MM.1S (cell line): ENCODE results near the gene SLC25A39.
"Not testable (repeated sequence)": the region's sequence is repeated elsewhere in the genome, so short reads cannot be mapped to it uniquely, and the experiment has no call there.

ENCODE experiments used
- DNase-seq: peaks from one replicate; pipeline ENCODE4 v3.0.0-alpha.2; 2015
- H2AFZ ChIP-seq: fragments of 300-600 bp; sonication (generic); 2 replicates; pipeline ENCODE4 v1.6.0; 2016; ENCODE audit warnings: antibody characterized with exemption, low read length
- H3F3A ChIP-seq: fragments of 300-600 bp; sonication (generic); 2 replicates; pipeline ENCODE4 v1.6.1; 2016; ENCODE audit warnings: mild to moderate bottlenecking, antibody characterized with exemption, low read length, moderate library complexity, mixed read lengths; ENCODE audit not compliant: insufficient read depth
- H3K27ac ChIP-seq: fragments of 300-600 bp; sonication (generic); 2 replicates; pipeline ENCODE4 v1.5.1; 2016; ENCODE audit warnings: mild to moderate bottlenecking, low read length
- H3K27me3 ChIP-seq: fragments of 300-600 bp; sonication (generic); replicated peaks from 2 replicates; pipeline ENCODE4 v1.6.0; 2016; ENCODE audit warnings: low read length; ENCODE audit not compliant: insufficient read depth
- H3K36me3 ChIP-seq: fragments of 300-600 bp; sonication (generic); replicated peaks from 2 replicates; pipeline ENCODE4 v1.6.1; 2016; ENCODE audit warnings: mild to moderate bottlenecking, low read length, mixed read lengths; ENCODE audit not compliant: insufficient read depth
- H3K4me1 ChIP-seq: fragments of 300-600 bp; sonication (generic); 2 replicates; pipeline ENCODE4 v1.6.1; 2016; ENCODE audit warnings: low read length, mixed read lengths
- H3K4me2 ChIP-seq: fragments of 300-600 bp; sonication (generic); 2 replicates; pipeline ENCODE4 v1.6.0; 2016; ENCODE audit warnings: low read depth, low read length
- H3K4me3 ChIP-seq: fragments of 300-600 bp; sonication (generic); 2 replicates; pipeline ENCODE4 v1.5.1; 2016; ENCODE audit warnings: low read length, mixed read lengths
- H3K79me2 ChIP-seq: fragments of 300-600 bp; sonication (generic); 2 replicates; pipeline ENCODE4 v1.6.1; 2016; ENCODE audit warnings: mixed run types, low read length, mixed read lengths
- H3K9ac ChIP-seq: fragments of 300-600 bp; sonication (generic); 2 replicates; pipeline ENCODE4 v1.6.1; 2016; ENCODE audit warnings: low read length, mixed read lengths
- H3K9me2 ChIP-seq: fragments of 300-600 bp; sonication (generic); replicated peaks from 2 replicates; pipeline ENCODE4 v1.6.1; 2016; ENCODE audit warnings: mild to moderate bottlenecking, low read length, mixed read lengths; ENCODE audit not compliant: insufficient read depth
- H3K9me3 ChIP-seq: fragments of 300-600 bp; sonication (generic); replicated peaks from 2 replicates; pipeline ENCODE4 v1.6.1; 2016; ENCODE audit warnings: mild to moderate bottlenecking, low read length, mixed read lengths; ENCODE audit not compliant: insufficient read depth
- H4K20me1 ChIP-seq: fragments of 300-600 bp; sonication (generic); 2 replicates; pipeline ENCODE4 v1.6.1; 2016; ENCODE audit warnings: mild to moderate bottlenecking, low read length, moderate library complexity, mixed read lengths; ENCODE audit not compliant: insufficient read depth
- EZH2 ChIP-seq: fragments of 300-600 bp; sonication (generic); optimal IDR thresholded peaks from 2 replicates; pipeline ENCODE3; 2017; ENCODE audit warnings: low read depth, mild to moderate bottlenecking, antibody characterized with exemption, low read length, mixed read lengths
- EZH2phosphoT487 ChIP-seq: fragments of 300-600 bp; sonication (generic); IDR thresholded peaks from 2 replicates; pipeline ENCODE4 v1.6.1; 2018; ENCODE audit warnings: antibody characterized with exemption, low read length
- TF ChIP-seq, protein P1 (sequence below): fragments of 300-600 bp; sonication (generic); IDR thresholded peaks from 2 replicates; pipeline ENCODE4 v1.5.1; 2016; ENCODE audit warnings: antibody characterized with exemption, low read length, mixed read lengths

The SLC25A39 gene, protein sequence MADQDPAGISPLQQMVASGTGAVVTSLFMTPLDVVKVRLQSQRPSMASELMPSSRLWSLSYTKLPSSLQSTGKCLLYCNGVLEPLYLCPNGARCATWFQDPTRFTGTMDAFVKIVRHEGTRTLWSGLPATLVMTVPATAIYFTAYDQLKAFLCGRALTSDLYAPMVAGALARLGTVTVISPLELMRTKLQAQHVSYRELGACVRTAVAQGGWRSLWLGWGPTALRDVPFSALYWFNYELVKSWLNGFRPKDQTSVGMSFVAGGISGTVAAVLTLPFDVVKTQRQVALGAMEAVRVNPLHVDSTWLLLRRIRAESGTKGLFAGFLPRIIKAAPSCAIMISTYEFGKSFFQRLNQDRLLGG

DNA sequence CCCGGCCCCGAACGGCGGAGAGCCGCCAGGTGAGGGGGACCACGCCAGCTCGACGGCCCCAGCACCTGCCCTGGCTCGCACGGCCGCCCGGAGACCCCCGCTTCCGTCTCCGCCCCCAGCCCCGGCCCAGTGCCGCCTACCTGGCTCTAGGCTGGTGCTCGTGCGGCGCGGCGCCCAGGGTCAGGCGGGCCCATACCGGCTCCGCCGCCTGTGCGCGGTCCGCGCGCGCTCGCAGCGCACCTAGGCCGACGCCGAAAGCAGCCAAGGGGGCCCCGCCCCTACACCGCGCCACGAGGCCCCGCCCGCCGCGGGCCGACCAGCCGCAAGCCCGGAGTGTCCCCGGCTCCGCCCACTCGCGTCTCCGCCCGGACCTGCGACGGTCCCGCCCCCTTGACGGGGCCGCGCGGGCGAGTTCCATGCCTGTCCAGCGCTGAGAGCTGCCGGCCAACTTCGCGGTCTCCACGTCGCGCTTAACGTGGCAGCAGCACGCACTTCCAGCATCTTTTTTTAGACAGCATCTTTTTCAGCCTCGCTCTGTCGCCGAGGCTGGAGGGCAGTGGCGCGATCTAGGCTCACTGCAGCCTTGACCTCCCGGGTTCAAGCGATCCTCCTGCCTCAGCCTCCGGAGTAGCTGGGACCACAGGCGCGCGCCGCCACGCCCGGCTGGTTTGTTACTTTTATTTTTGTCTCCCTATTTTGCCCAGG, at the start of gene SLC25A39:
SLC25A39 (minus strand) TSS at position 253 of the 705 bp plus-strand sequence. CDS start 1,261 bp downstream, outside the sequence.
- peak; percentile 95 for DNase-seq
- H3F3A ChIP-seq, result peaks cover 21% of the 10 kb centered on the region
- H3K9ac ChIP-seq, result peak within 1 kb of the TSS; percentile 91
- no peaks in the 10 kb centered on the region; the same call in 1 of the 2 replicates for H3K36me3 ChIP-seq
- peaks cover 3% of the 10 kb centered on the region; the same call in 1 of the 2 replicates for H3K4me1 ChIP-seq
- H3K27ac ChIP-seq, result peak within 1 kb of the TSS; percentile 98
- peak within 1 kb of the TSS; percentile 99 for H3K4me2 ChIP-seq
- no peaks in the 10 kb centered on the region for H4K20me1 ChIP-seq
- peak within 1 kb of the TSS; percentile 64 for H2AFZ ChIP-seq
- no peaks in the 10 kb centered on the region for H3K9me3 ChIP-seq
- peaks cover 22% of the 10 kb centered on the region for H3K79me2 ChIP-seq
- no peaks in the 10 kb centered on the region for H3K9me2 ChIP-seq
- H3K4me3 ChIP-seq, result peak within 1 kb of the TSS; percentile 100
- TF ChIP-seq, protein P1, sequence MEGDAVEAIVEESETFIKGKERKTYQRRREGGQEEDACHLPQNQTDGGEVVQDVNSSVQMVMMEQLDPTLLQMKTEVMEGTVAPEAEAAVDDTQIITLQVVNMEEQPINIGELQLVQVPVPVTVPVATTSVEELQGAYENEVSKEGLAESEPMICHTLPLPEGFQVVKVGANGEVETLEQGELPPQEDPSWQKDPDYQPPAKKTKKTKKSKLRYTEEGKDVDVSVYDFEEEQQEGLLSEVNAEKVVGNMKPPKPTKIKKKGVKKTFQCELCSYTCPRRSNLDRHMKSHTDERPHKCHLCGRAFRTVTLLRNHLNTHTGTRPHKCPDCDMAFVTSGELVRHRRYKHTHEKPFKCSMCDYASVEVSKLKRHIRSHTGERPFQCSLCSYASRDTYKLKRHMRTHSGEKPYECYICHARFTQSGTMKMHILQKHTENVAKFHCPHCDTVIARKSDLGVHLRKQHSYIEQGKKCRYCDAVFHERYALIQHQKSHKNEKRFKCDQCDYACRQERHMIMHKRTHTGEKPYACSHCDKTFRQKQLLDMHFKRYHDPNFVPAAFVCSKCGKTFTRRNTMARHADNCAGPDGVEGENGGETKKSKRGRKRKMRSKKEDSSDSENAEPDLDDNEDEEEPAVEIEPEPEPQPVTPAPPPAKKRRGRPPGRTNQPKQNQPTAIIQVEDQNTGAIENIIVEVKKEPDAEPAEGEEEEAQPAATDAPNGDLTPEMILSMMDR, result no peak
- TF ChIP-seq EZH2 (no peak), EZH2phosphoT487 (no peak)
- H3K27me3 ChIP-seq, result no peaks in the 10 kb centered on the region

DNA sequence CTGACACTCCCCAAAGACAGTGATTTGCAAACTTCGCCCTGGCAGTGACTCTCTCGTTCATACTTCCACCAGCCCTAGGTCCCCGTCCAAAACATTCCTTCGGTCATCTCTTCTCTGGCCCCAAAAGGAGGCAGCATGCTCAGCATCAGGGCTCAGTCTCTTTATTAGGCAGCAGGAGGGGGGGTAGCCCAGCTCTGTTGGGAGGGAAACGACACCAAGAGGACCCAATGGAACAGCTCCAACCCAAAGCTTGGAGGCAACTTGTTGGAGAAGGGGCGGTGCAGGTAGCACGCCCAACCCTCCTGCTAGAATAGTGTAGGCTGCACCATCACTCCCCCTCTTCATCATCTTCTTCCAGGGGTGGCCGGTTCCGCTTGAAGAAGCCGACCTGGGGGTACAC, 47.4 kb upstream of the SLC25A39 start:
- Histone ChIP-seq H3K9ac (no peak overlapping the region), H3K9me2 (no peaks in the 10 kb centered on the region), H2AFZ (no peak overlapping the region), H3K36me3 (no peaks in the 10 kb centered on the region), H3K27ac (no peak overlapping the region), H3K4me3 (no peak overlapping the region), H3K79me2 (no peaks in the 10 kb centered on the region), H3K27me3 (peaks cover 26% of the 10 kb centered on the region), H3K4me1 (no peaks in the 10 kb centered on the region), H3K9me3 (no peaks in the 10 kb centered on the region), H3F3A (no peaks in the 10 kb centered on the region), H3K4me2 (no peak overlapping the region), H4K20me1 (no peaks in the 10 kb centered on the region)
- no peak for DNase-seq
- TF ChIP-seq, protein P1, result no peak
- TF ChIP-seq EZH2, result no peak
- no peak for TF ChIP-seq EZH2phosphoT487

DNA sequence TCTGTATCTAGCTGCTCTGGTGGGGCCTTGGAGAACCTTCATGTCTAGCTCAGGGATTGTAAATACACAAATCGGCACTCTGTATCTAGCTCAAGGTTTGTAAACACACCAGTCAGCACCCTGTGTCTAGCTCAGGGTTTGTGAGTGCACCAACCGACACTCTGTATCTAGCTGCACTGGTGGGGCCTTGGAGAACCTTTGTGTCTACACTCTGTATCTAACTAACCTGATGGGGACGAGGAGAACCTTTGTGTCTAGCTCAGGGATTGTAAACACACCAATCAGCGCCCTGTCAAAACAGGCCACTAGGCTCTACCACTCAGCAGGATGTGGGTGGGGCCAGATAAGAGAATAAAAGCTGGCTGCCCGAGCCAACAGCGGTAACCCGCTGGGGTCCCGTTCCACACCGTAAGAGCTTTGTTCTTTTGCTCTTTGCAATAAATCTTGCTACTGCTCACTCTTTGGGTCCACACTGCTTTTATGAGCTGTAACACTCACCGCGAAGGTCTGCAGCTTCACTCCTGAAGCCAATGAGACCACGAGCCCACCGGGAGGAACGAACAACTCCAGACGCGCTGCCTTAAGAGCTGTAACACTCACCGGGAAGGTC, 44.9 kb upstream of the SLC25A39 start:
- H3K36me3 ChIP-seq, H3K9me3 ChIP-seq, H3K4me3 ChIP-seq, H3K9ac ChIP-seq, H3K79me2 ChIP-seq, H3K4me1 ChIP-seq, H3F3A ChIP-seq, H4K20me1 ChIP-seq, H3K4me2 ChIP-seq, H3K9me2 ChIP-seq, H2AFZ ChIP-seq, DNase-seq, H3K27ac ChIP-seq: not testable (repeated sequence)
- H3K27me3 ChIP-seq, result peaks cover 47% of the 10 kb centered on the region

DNA sequence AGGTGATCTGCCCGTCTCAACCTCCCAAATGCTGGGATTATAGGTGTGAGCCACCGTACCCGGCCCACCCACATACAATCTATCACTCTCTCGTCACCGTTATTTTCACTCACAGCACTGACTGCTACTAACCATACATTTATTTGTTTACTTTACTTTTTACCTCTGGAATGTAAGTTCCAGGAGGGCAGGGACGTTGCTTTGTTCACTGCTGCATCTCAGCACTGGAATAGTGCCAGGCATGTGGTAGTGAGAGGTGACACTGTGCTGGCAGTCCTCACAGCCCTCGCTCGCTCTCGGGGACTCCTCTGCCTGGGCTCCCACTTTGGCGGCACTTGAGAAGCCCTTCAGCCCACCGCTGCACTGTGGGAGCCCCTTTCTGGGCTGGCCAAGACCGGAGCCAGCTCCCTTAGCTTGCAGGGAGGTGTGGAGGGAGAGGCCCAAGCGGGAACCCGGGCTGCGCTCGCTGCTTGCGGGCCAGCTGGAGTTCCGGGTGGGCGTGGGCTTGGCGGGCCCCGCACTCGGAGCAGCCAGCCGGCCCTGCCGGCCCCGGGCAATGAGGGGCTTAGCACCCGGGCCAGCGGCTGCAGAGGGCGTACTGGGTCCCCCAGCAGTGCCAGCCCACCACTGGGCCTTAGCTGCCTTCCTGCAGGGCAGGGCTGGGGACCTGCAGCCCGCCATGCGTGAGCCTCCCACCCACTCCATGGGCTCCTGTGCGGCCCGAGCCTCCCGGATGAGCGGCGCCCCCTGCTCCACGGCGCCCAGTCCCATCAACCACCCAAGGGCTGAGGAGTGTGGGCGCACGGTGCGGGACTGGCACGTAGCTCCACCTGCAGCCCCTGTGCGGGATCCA, 44.0 kb upstream of the SLC25A39 start:
- H3K4me2 ChIP-seq, H3K9ac ChIP-seq, H2AFZ ChIP-seq, H3K27ac ChIP-seq, DNase-seq, H3K4me3 ChIP-seq, H3K36me3 ChIP-seq, H3K9me3 ChIP-seq, H3K4me1 ChIP-seq, H3F3A ChIP-seq, H3K9me2 ChIP-seq, H4K20me1 ChIP-seq, H3K79me2 ChIP-seq: not testable (repeated sequence)
- peaks cover 50% of the 10 kb centered on the region for H3K27me3 ChIP-seq
